Ishikawa (cell line): ENCODE data around the gene RAPGEF3.

ENCODE experiments used
- CEBPB ChIP-seq: IDR thresholded peaks from 2 replicates; pipeline ENCODE4 v1.6.1; 2012
- CREB1 ChIP-seq: IDR thresholded peaks from 2 replicates; pipeline ENCODE4 v1.6.1; 2012; ENCODE audit warnings: low read depth
- NFIC ChIP-seq: IDR thresholded peaks from 2 replicates; pipeline ENCODE4 v1.6.1; 2012
- RAD21 ChIP-seq: IDR thresholded peaks from 2 replicates; pipeline ENCODE4 v1.6.1; 2012; ENCODE audit warnings: low read depth
- REST ChIP-seq: IDR thresholded peaks from 2 replicates; pipeline ENCODE4 v1.6.1; 2012; ENCODE audit warnings: low read depth, mild to moderate bottlenecking
- TAF1 ChIP-seq: IDR thresholded peaks from 2 replicates; pipeline ENCODE4 v1.6.1; 2012; ENCODE audit warnings: low read depth, mild to moderate bottlenecking
- TF ChIP-seq, protein P1 (sequence below): IDR thresholded peaks from 2 replicates; pipeline ENCODE4 v1.6.1; 2012

DNA sequence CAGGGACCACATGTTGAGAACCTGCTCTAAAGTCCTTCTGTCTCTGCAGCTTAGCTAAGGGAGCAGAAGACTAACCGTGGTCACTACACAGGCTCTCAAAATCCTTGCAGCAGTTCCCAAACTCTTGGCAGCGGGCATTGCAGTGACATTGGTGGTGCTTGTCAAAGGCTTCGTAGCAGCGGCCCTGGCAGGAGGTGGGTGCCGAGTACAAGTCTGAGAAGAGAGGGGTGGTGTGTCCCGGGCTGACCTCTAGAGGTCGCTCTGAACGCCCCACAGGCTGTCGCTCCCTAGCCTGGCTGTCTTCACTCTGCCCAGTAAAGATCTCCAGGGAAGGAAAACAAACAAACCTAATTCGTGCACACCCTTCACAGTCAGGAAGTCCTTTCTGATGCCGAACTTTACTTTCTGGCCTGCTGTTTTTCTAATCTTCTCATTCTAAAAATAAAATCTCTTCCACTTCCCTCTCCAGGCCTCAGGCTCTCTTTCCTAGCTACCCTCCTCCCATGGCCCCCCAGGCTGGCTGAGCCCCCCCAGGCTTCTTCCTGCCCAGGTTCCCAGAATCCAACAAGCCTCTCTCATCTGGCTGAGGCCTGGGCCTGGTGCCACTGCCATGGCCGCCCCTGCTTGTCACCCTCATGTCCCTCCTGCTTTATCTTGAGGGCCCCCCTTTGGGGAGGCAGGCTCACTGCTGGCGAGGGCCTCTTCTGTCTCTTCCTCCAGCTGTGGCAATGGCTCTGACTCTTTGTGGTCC, 41.1 kb downstream of the RAPGEF3 start:
- TF ChIP-seq TAF1 (no peak), RAD21 (peak; percentile 59), CREB1 (no peak), CEBPB (no peak), NFIC (no peak), REST (no peak)
- TF ChIP-seq, protein P1, sequence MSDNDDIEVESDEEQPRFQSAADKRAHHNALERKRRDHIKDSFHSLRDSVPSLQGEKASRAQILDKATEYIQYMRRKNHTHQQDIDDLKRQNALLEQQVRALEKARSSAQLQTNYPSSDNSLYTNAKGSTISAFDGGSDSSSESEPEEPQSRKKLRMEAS = no peak
